Adrenal gland (tissue), 5 donors: ENCODE data around the gene TAS1R1.

Source experiments
- CTCF ChIP-seq, 6 experiments: fragments of 450-650 bp in 4 of 6; fragments of 200-600 bp in 2 of 6; sonication (generic) in 1 of 6; IDR thresholded peaks; 1 replicate in 5 of 6; 2 replicates in 1 of 6; pipeline versions ENCODE4 v1.5.1 to v1.8.0; 2016 to 2021; ENCODE audit warnings: antibody characterized with exemption in 6 of 6, mild to moderate bottlenecking in 2 of 6, moderate library complexity in 1 of 6
- POLR2A ChIP-seq, 2 donors: fragments of 450-650 bp; IDR thresholded peaks; one replicate each; pipeline ENCODE4 v1.6.1; 2017; ENCODE audit warnings: antibody characterized with exemption in 2 of 2, mild to moderate bottlenecking in 2 of 2, moderate library complexity in 1 of 2
- donor health status: DM: no; HTN: no; CAD: no.

DNA sequence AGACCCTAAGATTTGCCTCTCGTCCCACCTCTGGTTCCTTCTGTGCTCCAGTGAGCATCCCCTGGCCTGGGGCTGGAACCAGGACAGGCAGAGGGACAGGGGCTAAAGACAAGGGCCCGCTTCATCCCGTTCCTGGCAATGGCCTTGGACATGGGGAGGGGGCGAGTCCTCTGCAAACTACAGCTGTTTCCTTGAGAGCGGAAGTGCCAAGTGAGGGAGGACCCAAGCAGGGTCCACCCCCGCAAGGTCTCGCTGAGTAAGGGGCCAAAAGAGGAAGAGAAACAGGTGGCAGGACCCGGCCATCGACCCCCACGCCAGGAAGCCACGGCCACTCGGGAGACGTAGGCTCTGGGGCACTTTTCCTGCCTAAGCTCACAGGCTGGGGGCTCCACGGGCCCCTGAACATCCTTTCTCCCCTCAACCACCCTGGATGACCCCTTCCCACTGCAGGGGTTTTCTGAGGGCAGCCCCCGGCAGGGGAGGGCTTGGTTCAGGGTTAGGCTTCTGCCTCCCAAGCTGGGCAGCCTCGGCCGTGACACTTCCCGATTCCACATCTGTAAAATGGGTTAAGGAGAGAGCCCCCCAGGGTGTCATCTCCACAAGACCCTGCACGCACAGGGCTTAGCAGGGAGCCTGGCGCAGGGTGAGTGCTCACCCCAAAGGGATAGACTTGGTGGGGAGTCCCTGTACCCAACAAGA lies 45.7 kb upstream of the TAS1R1 start:
- TF ChIP-seq CTCF (IDR thresholded peaks at IDR 0.05) (no peak), POLR2A (IDR thresholded peaks at IDR 0.05) (no peak)
